Karpas-422 (cell line): Measurements from ENCODE around the gene AMER2. TPM values are rescaled to one million over a fixed set of nuclear protein-coding genes. Genes with fewer than 3 reads are reported as not detected.

Experiments
- DNase-seq: peaks from one replicate; pipeline ENCODE4 v3.0.0-alpha.2; 2015
- H2AFZ ChIP-seq: fragments of 200-600 bp; sonication (generic); 2 replicates; pipeline ENCODE4 v1.6.1; 2014; ENCODE audit warnings: antibody characterized with exemption, low read length, mixed read lengths
- H3K27ac ChIP-seq: fragments of 200-600 bp; sonication (generic); 2 replicates; pipeline ENCODE4 v1.5.1; 2014; ENCODE audit warnings: mild to moderate bottlenecking, low read length, moderate library complexity
- H3K27me3 ChIP-seq: fragments of 200-600 bp; sonication (generic); 2 replicates; pipeline ENCODE4 v1.6.1; 2014; ENCODE audit warnings: low read length, mixed read lengths
- H3K36me3 ChIP-seq: fragments of 200-600 bp; sonication (generic); 2 replicates; pipeline ENCODE4 v1.6.1; 2014; ENCODE audit warnings: low read length, mixed read lengths; ENCODE audit not compliant: insufficient read depth
- H3K4me1 ChIP-seq: fragments of 200-600 bp; sonication (generic); 2 replicates; pipeline ENCODE4 v1.6.1; 2014; ENCODE audit warnings: mild to moderate bottlenecking, low read length, mixed read lengths
- H3K4me2 ChIP-seq: fragments of 200-600 bp; sonication (generic); 2 replicates; pipeline ENCODE4 v1.6.1; 2014; ENCODE audit warnings: low read length, low read depth, mild to moderate bottlenecking; ENCODE audit not compliant: poor library complexity, severe bottlenecking
- H3K4me3 ChIP-seq: fragments of 200-600 bp; sonication (generic); 2 replicates; pipeline ENCODE4 v1.5.1; 2014; ENCODE audit warnings: mild to moderate bottlenecking, antibody characterized with exemption, low read length, mixed read lengths
- H3K79me2 ChIP-seq: fragments of 200-600 bp; sonication (generic); 2 replicates; pipeline ENCODE4 v1.6.1; 2014; ENCODE audit warnings: mild to moderate bottlenecking, low read length, mixed read lengths
- H3K9ac ChIP-seq: fragments of 200-600 bp; sonication (generic); 2 replicates; pipeline ENCODE4 v1.6.0; 2014; ENCODE audit warnings: low read length
- H3K9me2 ChIP-seq: fragments of 200-600 bp; sonication (generic), shearing (Covaris generic); replicated peaks from 2 replicates; pipeline ENCODE4 v1.6.0; 2014; ENCODE audit warnings: mild to moderate bottlenecking, low read length, moderate library complexity; ENCODE audit not compliant: insufficient read depth
- H3K9me3 ChIP-seq: fragments of 300-700, 200-600 bp; sonication (generic); 2 replicates; pipeline ENCODE4 v1.6.1; 2014; ENCODE audit warnings: low read length, mixed read lengths
- H4K20me1 ChIP-seq: fragments of 200-600 bp; sonication (generic); 2 replicates; pipeline ENCODE4 v1.6.1; 2014; ENCODE audit warnings: mild to moderate bottlenecking, antibody characterized with exemption, low read length, low read depth; ENCODE audit not compliant: insufficient read depth
- total RNA-seq: library from RNA; depleted of rRNA; stranded (reverse); fragments of >200 nt; shearing (Covaris generic); gene quantifications from 2 replicates; pipeline ENCODE4 v1.2.3, GENCODE V29; 2014; ENCODE audit warnings: low replicate concordance

AMER2 gene
- total RNA-seq, 1 experiment from 2014 or later, result not detected

GRCh38 chr13:25157681-25158080 is 14.4 kb downstream of the AMER2 start:
- H3K4me1 ChIP-seq, result 0 out of 2 replicates have a peak, but pooled peaks cover 4% of the 10 kb centered on the region
- no peaks in the 10 kb centered on the region for H3K9me2 ChIP-seq
- no peak overlapping the region for H3K4me2 ChIP-seq
- no peak overlapping the region for H3K27ac ChIP-seq
- no peaks in the 10 kb centered on the region for H3K79me2 ChIP-seq
- H3K27me3 ChIP-seq, result no peaks in the 10 kb centered on the region
- no peak overlapping the region for H3K9ac ChIP-seq
- no peaks in the 10 kb centered on the region for H4K20me1 ChIP-seq
- no peaks in the 10 kb centered on the region for H3K9me3 ChIP-seq
- no peak for DNase-seq
- no peak overlapping the region for H3K4me3 ChIP-seq
- no peak overlapping the region for H2AFZ ChIP-seq
- H3K36me3 ChIP-seq, result no peaks in the 10 kb centered on the region

- H3K27me3 ChIP-seq, result no peaks in the 10 kb centered on the region
- H4K20me1 ChIP-seq, result no peaks in the 10 kb centered on the region
- no peak overlapping the region for H3K27ac ChIP-seq
- no peak overlapping the region for H2AFZ ChIP-seq
- no peak overlapping the region for H3K9ac ChIP-seq
- 0 out of 2 replicates have a peak, but pooled peaks cover 4% of the 10 kb centered on the region for H3K4me1 ChIP-seq
- no peak overlapping the region for H3K4me3 ChIP-seq
- H3K4me2 ChIP-seq, result no peak overlapping the region
- no peak for DNase-seq
- no peaks in the 10 kb centered on the region for H3K9me2 ChIP-seq
- H3K9me3 ChIP-seq, result no peaks in the 10 kb centered on the region
- H3K36me3 ChIP-seq, result no peaks in the 10 kb centered on the region
- H3K79me2 ChIP-seq, result no peaks in the 10 kb centered on the region
Observed at GRCh38 chr13:25153736-25154135, 18.4 kb downstream of the AMER2 start.

- no peak for DNase-seq
Observed at GRCh38 chr13:25151626-25152195, 20.4 kb downstream of the AMER2 start.

GRCh38 chr13:25149711-25150110 is 22.4 kb downstream of the AMER2 start:
- Histone ChIP-seq H3K27ac (no peak overlapping the region), H3K9me3 (no peaks in the 10 kb centered on the region), H3K9me2 (no peaks in the 10 kb centered on the region), H3K4me3 (no peak overlapping the region), H2AFZ (no peak overlapping the region), H3K4me2 (no peak overlapping the region), H4K20me1 (no peaks in the 10 kb centered on the region), H3K79me2 (no peaks in the 10 kb centered on the region), H3K27me3 (no peaks in the 10 kb centered on the region), H3K9ac (no peak overlapping the region), H3K36me3 (no peaks in the 10 kb centered on the region), H3K4me1 (0 out of 2 replicates have a peak, but pooled peaks cover 4% of the 10 kb centered on the region)
- DNase-seq, result no peak

More at GRCh38 chr13:25151626-25152195, 20.4 kb downstream of the AMER2 start:
- Histone ChIP-seq H3K27me3 (no peaks in the 10 kb centered on the region), H3K9ac (no peak overlapping the region), H3K27ac (no peak overlapping the region), H3K36me3 (no peaks in the 10 kb centered on the region), H4K20me1 (no peaks in the 10 kb centered on the region), H3K79me2 (no peaks in the 10 kb centered on the region), H3K9me2 (no peaks in the 10 kb centered on the region), H3K4me1 (0 out of 2 replicates have a peak, but pooled peaks cover 4% of the 10 kb centered on the region), H2AFZ (no peak overlapping the region), H3K4me2 (no peak overlapping the region), H3K9me3 (no peaks in the 10 kb centered on the region), H3K4me3 (no peak overlapping the region)

- Histone ChIP-seq H3K9me3 (no peaks in the 10 kb centered on the region), H3K9me2 (no peaks in the 10 kb centered on the region), H3K36me3 (no peaks in the 10 kb centered on the region), H3K4me2 (no peak overlapping the region), H3K27me3 (no peaks in the 10 kb centered on the region), H3K9ac (no peak overlapping the region), H2AFZ (no peak overlapping the region), H3K27ac (no peak overlapping the region), H3K79me2 (no peaks in the 10 kb centered on the region), H3K4me3 (no peak overlapping the region), H3K4me1 (peaks cover 5% of the 10 kb centered on the region), H4K20me1 (no peaks in the 10 kb centered on the region)
- no peak for DNase-seq
Observed at GRCh38 chr13:25148402-25148771, 23.7 kb downstream of the AMER2 start.

GRCh38 chr13:25147638-25148401 is 24.3 kb downstream of the AMER2 start:
- DNase-seq, result no peak
- H3K4me1 ChIP-seq, result peaks cover 5% of the 10 kb centered on the region

GRCh38 chr13:25143706-25144105 is 28.4 kb downstream of the AMER2 start:
- no peak for DNase-seq
- Histone ChIP-seq H2AFZ (no peak overlapping the region), H3K27ac (no peak overlapping the region), H3K4me2 (no peak overlapping the region), H3K9me3 (no peaks in the 10 kb centered on the region), H3K4me1 (peaks cover 5% of the 10 kb centered on the region), H3K9ac (no peak overlapping the region), H3K27me3 (no peaks in the 10 kb centered on the region), H3K36me3 (no peaks in the 10 kb centered on the region), H4K20me1 (no peaks in the 10 kb centered on the region), H3K9me2 (no peaks in the 10 kb centered on the region), H3K79me2 (no peaks in the 10 kb centered on the region), H3K4me3 (no peak overlapping the region)

More at GRCh38 chr13:25147638-25148401, 24.3 kb downstream of the AMER2 start:
- Histone ChIP-seq H3K4me3 (no peak overlapping the region), H4K20me1 (no peaks in the 10 kb centered on the region), H3K27ac (no peak overlapping the region), H3K9me2 (no peaks in the 10 kb centered on the region), H3K79me2 (no peaks in the 10 kb centered on the region), H2AFZ (no peak overlapping the region), H3K27me3 (no peaks in the 10 kb centered on the region), H3K9me3 (no peaks in the 10 kb centered on the region), H3K4me2 (no peak overlapping the region), H3K36me3 (no peaks in the 10 kb centered on the region), H3K9ac (no peak overlapping the region)

- Histone ChIP-seq H3K4me3 (no peak overlapping the region), H3K9ac (no peak overlapping the region), H3K27ac (no peak overlapping the region), H3K4me1 (peaks cover 5% of the 10 kb centered on the region), H4K20me1 (no peaks in the 10 kb centered on the region), H3K36me3 (no peaks in the 10 kb centered on the region), H3K9me3 (no peaks in the 10 kb centered on the region), H3K27me3 (no peaks in the 10 kb centered on the region), H2AFZ (no peak overlapping the region), H3K9me2 (no peaks in the 10 kb centered on the region), H3K4me2 (no peak overlapping the region), H3K79me2 (no peaks in the 10 kb centered on the region)
- DNase-seq, result no peak
Observed at GRCh38 chr13:25141042-25141441, 31.0 kb downstream of the AMER2 start.
